Erythroblast (primary cell): Measurements from ENCODE around the gene CYSTM1.

ENCODE experiments used
- GATA1 ChIP-seq: IDR thresholded peaks from 2 replicates; pipeline ENCODE4 v1.6.1; 2011; ENCODE audit warnings: low read depth, mild to moderate bottlenecking, control low read depth, low read length, moderate library complexity
- POLR2A ChIP-seq: IDR thresholded peaks from 2 replicates; pipeline ENCODE4 v1.6.1; 2011; ENCODE audit warnings: mild to moderate bottlenecking, low read length

DNA sequence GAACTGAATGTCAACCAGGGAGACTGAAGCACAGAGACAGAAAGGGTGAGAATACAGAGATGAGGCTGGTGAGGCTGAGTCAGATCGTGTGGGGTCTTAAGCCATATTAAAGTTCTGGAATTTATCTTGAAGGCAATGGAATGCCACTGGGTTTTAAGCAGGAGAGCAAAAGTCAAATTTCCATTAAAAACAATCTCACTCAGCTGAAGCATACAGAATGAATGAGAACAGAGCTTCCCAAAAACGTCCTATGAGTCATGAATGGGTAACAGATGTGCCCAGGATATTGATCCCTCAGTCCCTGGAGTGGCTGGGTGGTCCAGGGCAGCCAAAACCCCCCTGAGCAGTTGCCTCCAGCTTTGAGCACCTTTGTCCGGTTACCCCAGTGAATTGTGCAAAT is 83.0 kb downstream of the CYSTM1 start:
- TF ChIP-seq POLR2A (no peak), GATA1 (no peak)
